Right atrium auricular region (tissue), 2 donors: ENCODE measurements around the gene C12orf50. TPM values are rescaled to one million over a fixed set of nuclear protein-coding genes. Genes with fewer than 3 reads are reported as not detected.

Source experiments
- DNase-seq: peaks from one replicate; pipeline ENCODE4 v3.0.0-alpha.2; 2019; ENCODE audit warnings: low spot score
- H3K27ac ChIP-seq, 2 donors: fragments of 200-600 bp; sonication (generic); 1 replicate in 1 of 2; 2 replicates in 1 of 2; pipeline ENCODE4 v1.5.1; 2016 to 2019
- H3K27me3 ChIP-seq, 2 donors: fragments of 200-600 bp; sonication (generic); one replicate each; pipeline versions ENCODE4 v1.5.1 to v1.6.0; 2017 to 2019
- H3K36me3 ChIP-seq: fragments of 200-600 bp; sonication (generic); one replicate; pipeline ENCODE4 v1.5.1; 2016
- H3K4me1 ChIP-seq, 2 donors: fragments of 200-600 bp; sonication (generic); one replicate each; pipeline versions ENCODE4 v1.5.1 to v1.6.0; 2017 to 2019
- H3K4me3 ChIP-seq, 2 donors: fragments of 200-600 bp; sonication (generic); 1 replicate in 1 of 2; 2 replicates in 1 of 2; pipeline ENCODE4 v1.5.1; 2017 to 2019; ENCODE audit warnings: mild to moderate bottlenecking in 1 of 2, moderate library complexity in 1 of 2
- H3K9me3 ChIP-seq, 2 donors: fragments of 200-600 bp; sonication (generic); one replicate each; pipeline ENCODE4 v1.5.1; 2019
- total RNA-seq, 2 donors: library from RNA; depleted of rRNA; stranded (reverse); fragments of >200 nt; gene quantifications; one replicate each; pipeline ENCODE4 v1.1.0, GENCODE V29; 2016
- TF ChIP-seq, protein P1 (sequence below), 2 donors: fragments of 200-600 bp; sonication (generic); IDR thresholded peaks; one replicate each; pipeline ENCODE4 v1.5.1; 2019; ENCODE audit warnings: antibody characterized with exemption in 2 of 2

C12orf50 gene
- total RNA-seq, 2 donors from 2014 or later: not detected

GRCh38 chr12:88057994-88058718 lies 29.0 kb upstream of the C12orf50 start:
- H3K4me1 ChIP-seq: no peaks in the 10 kb centered on the region
- no peak overlapping the region for H3K4me3 ChIP-seq
- no peaks in the 10 kb centered on the region for H3K9me3 ChIP-seq
- H3K27ac ChIP-seq: peak overlapping the region; percentile 17 to 54
- peak; percentile 65 for DNase-seq
- H3K27me3 ChIP-seq: no peaks in the 10 kb centered on the region
- TF ChIP-seq, protein P1, sequence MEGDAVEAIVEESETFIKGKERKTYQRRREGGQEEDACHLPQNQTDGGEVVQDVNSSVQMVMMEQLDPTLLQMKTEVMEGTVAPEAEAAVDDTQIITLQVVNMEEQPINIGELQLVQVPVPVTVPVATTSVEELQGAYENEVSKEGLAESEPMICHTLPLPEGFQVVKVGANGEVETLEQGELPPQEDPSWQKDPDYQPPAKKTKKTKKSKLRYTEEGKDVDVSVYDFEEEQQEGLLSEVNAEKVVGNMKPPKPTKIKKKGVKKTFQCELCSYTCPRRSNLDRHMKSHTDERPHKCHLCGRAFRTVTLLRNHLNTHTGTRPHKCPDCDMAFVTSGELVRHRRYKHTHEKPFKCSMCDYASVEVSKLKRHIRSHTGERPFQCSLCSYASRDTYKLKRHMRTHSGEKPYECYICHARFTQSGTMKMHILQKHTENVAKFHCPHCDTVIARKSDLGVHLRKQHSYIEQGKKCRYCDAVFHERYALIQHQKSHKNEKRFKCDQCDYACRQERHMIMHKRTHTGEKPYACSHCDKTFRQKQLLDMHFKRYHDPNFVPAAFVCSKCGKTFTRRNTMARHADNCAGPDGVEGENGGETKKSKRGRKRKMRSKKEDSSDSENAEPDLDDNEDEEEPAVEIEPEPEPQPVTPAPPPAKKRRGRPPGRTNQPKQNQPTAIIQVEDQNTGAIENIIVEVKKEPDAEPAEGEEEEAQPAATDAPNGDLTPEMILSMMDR (IDR thresholded peaks at IDR 0.05): no peak
- H3K36me3 ChIP-seq: peaks cover 13% of the 10 kb centered on the region

GRCh38 chr12:88056571-88056970 lies 27.4 kb upstream of the C12orf50 start:
- H3K4me3 ChIP-seq: no peak overlapping the region
- H3K4me1 ChIP-seq: no peaks in the 10 kb centered on the region
- H3K36me3 ChIP-seq: peaks cover 13% of the 10 kb centered on the region
- TF ChIP-seq, protein P1 (IDR thresholded peaks at IDR 0.05): no peak
- H3K9me3 ChIP-seq: no peaks in the 10 kb centered on the region
- no peak overlapping the region for H3K27ac ChIP-seq
- no peaks in the 10 kb centered on the region for H3K27me3 ChIP-seq
- no peak for DNase-seq

DNA sequence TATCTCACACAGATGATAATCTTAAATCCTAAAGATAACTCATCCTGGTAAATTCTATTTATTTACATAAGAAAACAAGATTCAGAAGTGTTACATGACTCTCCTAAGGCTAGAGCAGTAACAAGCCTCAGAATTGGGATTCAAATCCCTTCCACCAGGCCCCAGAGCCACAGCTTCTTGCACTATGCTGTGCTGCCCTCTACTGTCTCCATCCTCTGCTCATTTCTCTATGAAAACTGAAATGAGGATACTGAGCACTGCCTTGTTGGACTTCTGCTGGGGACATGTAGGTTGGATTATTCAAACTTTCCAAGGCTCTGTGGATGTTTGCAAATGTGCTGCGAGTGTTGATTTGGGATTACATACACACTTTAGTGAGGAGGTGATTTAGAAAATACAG lies 23.5 kb upstream of the C12orf50 start:
- DNase-seq: no peak
- H3K36me3 ChIP-seq: peaks cover 28% of the 10 kb centered on the region
- H3K27ac ChIP-seq: no peak overlapping the region
- H3K4me3 ChIP-seq: no peak overlapping the region
- TF ChIP-seq, protein P1 (IDR thresholded peaks at IDR 0.05): peak in 1 of 2 donors; percentile 47
- H3K9me3 ChIP-seq: no peaks in the 10 kb centered on the region
- no peaks in the 10 kb centered on the region for H3K27me3 ChIP-seq
- no peaks in the 10 kb centered on the region for H3K4me1 ChIP-seq

- TF ChIP-seq, protein P1 (IDR thresholded peaks at IDR 0.05): no peak
- peaks cover 54% of the 10 kb centered on the region for H3K36me3 ChIP-seq
- no peaks in the 10 kb centered on the region for H3K9me3 ChIP-seq
- DNase-seq: no peak
- H3K4me3 ChIP-seq: no peak overlapping the region
- no peaks in the 10 kb centered on the region for H3K27me3 ChIP-seq
- H3K27ac ChIP-seq: no peak overlapping the region
- no peaks in the 10 kb centered on the region for H3K4me1 ChIP-seq
Measured at GRCh38 chr12:88044035-88044434, 14.8 kb upstream of the C12orf50 start.

DNA sequence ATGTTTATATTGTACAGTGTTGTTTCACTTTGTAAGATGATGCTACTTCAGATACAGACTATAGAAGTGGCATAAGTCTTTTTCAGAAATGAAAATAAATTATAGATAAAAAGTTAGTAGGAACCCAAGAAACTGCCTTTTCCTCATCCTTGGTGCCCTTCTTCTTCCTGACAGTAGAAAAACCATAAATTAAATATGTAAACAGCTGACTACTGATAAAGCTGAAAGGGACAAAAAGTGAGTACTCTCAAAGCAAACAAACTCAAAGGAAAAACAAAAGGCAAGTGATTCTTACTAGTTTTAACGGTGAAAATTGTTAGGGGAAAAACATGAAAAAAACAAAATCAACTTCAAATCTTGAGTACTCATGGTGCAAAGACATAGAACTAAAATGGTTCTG lies 8.6 kb upstream of the C12orf50 start:
- peaks cover 0 to 20% of the 10 kb centered on the region in 2 donors for H3K4me1 ChIP-seq
- TF ChIP-seq, protein P1 (IDR thresholded peaks at IDR 0.05): no peak
- peaks cover 2% of the 10 kb centered on the region for H3K36me3 ChIP-seq
- H3K27me3 ChIP-seq: no peaks in the 10 kb centered on the region
- H3K4me3 ChIP-seq: no peak overlapping the region
- no peaks in the 10 kb centered on the region for H3K9me3 ChIP-seq
- H3K27ac ChIP-seq: no peak overlapping the region
- no peak for DNase-seq
